Right renal cortex interstitium (tissue), 3 donors: ENCODE results near the gene FNBP1. TPM values are rescaled to one million over a fixed set of nuclear protein-coding genes. Genes with fewer than 3 reads are reported as not detected.

Experiments used
- DNase-seq, 3 donors: peaks; one replicate each; pipeline ENCODE4 v3.0.0-alpha.2; 2013; ENCODE audit warnings: low read depth in 3 of 3, low spot score in 2 of 3
- polyA plus RNA-seq, 3 donors: library from polyadenylated mRNA; unstranded; fragments of 120-200 nt; gene quantifications; one replicate each; pipeline ENCODE4 v1.2.1, GENCODE V29; 2013; ENCODE audit not compliant: insufficient read length in 3 of 3

Gene FNBP1
- polyA plus RNA-seq, 3 donors = 45.0 to 51.4 (median 51.1) TPM

DNA sequence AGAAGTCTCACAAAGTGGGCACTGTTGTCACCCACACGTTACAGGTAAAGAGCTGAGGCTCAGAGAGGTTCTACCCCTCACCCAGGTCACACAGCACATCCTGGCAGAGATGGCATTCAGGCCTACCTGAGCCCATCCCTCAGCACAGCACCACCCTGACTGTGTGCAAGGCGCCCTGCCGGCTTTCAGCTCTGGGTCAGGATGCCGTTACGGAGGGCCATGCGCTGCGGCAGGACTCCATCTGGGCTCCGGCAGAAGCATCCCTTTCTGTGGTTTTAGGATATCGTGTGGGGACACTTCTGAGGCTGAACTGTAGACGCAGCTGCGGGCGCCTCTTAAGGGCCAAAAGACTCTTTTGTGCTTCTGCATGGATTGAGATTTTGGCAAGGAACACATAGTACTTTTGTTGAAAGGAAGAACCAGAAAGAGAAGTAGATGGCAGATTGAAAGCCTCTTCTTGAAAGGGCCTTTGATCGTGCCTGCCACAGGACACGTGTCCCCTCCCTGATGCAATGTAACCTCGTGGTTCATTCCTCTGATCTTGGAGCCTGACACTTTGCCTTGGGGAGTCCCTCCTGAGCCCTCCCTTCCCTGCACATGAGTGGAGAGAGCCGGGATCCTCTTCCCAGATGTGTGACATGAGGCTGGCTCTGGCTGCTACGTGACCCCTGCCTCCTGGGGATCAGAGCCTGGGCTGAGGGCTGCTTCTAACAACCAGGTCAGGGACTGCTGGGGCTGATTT lies 176.4 kb downstream of the FNBP1 start:
- no peak for DNase-seq

DNA sequence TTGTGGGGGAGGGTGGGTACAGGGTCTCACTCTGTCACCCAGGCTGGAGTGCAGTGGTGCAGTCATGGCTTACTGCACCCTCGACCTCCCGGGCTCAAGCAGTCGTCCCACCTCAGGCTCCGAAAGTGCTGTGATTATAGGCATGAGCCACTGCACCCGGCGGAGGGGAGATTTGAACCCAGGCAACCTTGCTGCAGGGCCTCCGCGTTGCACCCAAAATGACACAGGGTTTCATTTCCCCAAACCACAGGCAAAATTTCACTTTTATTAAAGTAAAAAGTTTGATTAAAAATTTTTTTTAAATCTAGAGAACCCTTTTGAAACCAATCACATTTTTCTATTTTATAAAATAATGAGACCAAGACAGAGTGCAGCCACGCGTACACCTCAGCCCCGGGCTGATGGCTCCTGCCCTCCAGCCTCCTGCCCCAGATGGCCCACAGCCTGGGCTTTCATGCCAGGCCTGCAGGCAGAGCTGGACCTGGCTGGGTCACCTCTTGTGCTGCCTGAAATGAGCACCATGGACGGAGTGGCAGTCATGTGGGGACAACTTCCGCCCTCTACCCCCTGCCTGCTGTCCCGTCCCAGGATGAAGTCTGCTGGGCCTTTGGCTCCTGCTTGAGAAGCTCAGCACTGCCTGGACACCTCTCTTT lies 177.2 kb downstream of the FNBP1 start:
- DNase-seq = no peak

GRCh38 chr9:129864991-129865647 lies 177.9 kb downstream of the FNBP1 start:
- no peak for DNase-seq

DNA sequence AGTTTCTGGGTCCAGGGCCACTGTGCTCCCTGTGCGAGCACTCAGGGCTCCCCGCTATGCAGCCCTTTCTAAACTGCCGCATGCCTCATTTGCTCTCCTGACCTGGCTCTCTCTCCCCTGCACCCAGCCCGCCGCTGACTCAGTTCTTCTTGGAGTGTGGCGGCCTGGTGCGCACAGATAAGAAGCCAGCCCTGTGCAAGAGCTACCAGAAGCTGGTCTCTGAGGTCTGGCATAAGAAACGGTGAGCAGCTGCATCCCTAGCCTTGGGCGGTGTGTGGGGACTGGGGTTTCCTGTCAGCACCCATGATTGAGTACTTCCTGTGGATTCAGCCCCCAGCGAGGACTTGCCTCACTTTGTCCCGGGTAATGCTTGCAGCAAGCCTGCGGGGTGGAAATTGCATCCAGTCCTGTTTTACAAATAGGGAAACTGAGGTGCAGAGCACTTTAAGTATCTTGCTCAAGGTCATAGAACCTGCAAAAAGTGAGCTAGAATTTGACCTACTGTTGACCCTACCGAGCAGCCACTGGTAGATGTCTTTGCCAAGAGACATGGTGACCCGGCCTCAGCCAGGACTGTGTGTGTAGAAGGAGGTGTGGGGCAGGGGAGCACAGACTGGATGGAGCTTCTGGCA lies 179.8 kb downstream of the FNBP1 start:
- no peak for DNase-seq

- DNase-seq = no peak
Observed at GRCh38 chr9:129861447-129861827, 181.6 kb downstream of the FNBP1 start.

- no peak for DNase-seq
Observed at GRCh38 chr9:129860653-129861446, 182.1 kb downstream of the FNBP1 start.

DNA sequence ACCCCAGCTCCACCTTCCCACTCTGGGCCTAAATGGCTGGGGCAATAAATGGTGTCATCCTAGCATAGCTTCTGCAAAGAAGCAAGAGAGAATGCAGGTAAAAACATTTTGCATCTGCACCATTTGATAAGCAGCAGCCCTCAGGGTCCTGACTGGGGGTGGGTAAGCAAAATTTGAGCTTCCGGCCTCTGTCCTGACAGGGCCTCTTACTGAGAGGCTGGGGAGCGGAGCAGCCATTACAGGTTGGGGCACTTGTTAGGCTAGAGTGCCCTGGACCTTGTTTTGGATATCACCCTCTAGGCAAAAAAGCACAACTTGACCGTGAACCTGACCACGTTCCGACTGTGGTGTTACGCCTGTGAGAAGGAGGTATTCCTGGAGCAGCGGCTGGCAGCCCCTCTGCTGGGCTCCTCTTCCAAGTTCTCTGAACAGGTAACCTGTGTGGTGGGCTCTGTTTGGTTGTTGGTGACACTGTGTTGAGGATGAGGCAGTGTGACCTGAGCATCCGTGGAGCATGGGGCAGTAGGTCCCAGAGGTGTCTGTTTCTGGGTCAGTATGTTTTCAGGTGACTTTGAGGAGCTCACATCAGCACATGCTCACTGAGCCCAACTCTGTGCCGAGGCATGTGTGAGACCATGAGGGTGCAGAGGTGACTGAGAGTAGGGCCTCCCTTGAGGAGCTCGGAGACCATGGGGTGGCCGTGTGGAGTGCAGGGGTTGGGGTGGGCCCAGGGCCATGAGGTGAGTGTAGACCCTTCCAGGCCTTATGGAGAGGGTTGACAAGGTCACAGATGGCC lies 184.6 kb downstream of the FNBP1 start:
- DNase-seq = no peak

- DNase-seq = no peak
Observed at GRCh38 chr9:129857207-129857606, 185.8 kb downstream of the FNBP1 start.

GRCh38 chr9:129854588-129855110 lies 188.3 kb downstream of the FNBP1 start:
- no peak for DNase-seq

DNA sequence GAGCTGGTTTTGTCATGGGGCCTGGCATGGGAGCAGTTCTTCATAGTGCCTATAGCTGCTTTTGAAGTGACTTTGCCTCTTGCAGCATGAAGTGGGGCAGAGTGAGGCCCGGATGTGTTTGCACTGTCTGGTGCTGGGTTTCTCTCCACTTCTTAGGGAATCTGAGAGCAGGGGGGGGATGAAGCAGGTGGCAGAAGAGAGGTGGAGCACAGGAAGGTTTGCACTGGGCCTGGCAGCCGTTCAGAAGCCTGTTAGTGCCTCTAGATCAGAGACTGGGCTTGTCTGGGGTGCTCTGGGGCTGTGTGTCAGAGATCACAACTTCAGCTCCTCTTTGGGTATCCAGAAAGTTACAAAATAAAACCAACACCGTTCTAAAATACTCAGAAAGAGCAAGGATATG lies 189.4 kb downstream of the FNBP1 start:
- no peak for DNase-seq

DNA sequence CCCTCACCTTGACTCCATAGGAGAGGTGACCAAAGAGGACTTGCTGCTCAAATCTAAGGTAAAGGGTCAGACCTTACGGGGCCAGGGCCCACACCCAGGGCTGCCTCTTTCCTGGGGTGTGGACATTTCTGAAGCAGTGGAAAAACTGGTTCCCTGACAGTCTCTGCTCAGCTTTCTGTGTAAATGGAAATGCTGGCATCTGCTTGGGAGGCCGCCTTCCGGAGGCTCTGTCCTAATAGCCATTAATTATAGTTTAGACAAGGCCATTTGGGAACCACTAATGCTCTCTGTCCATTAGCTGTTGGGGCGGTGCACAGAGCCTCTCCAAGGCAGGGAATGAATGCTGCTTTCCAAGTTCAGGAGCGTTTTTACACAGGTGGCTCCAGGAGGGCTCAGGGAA lies 190.4 kb downstream of the FNBP1 start:
- no peak for DNase-seq

DNA sequence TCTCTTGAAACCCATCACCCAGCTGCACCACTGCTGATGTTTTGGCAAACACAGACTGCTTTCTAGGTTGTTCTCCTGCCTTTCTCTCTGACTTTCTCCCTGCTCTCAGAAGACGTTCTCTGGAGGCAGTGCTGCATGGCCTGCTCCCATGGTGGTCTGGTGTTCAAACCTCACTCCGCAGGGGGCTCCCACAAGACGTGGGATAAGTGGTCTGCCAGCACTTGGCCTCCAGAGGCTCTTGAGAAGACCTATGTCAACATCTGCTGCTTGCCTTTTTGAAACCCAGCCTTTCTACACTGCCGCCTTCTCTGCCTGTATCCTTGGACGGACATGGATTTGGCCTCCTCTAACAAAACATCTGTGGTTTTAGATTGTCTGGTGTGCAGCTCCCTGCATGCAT lies 191.2 kb downstream of the FNBP1 start:
- no peak for DNase-seq

DNA sequence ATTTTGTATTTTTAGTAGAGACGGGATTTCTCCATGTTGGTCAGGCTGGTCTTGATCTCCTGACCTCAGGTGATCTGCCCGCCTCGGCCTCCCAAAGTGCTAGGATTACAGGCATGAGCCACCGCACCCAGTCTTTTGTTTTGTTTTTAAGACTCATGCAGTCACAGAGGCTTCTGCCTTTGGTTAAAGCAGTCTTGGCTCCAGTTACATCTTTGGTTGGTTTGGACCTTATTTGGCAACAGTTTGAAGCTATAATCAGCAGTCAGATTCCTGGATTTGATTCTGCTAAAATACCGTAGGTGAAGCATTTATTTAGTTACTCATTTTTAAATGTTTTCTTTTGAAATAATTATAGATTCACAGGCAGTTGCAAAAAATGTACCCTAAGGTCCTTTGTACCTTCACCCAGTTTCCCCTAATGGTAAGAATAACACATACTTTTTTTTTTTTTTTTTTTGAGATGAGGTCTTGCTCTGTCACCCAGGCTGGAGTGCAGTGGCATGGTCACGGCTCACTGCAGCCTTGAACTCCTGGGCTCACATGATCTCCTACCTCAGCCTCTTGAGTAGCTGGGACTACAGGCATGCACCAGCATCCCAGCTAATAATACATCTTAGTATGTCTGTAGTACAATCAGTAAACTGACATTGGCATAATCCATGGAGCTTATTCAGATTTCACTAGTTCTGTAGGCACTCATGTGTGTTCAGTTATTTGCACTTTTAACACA lies 192.0 kb downstream of the FNBP1 start:
- no peak for DNase-seq

DNA sequence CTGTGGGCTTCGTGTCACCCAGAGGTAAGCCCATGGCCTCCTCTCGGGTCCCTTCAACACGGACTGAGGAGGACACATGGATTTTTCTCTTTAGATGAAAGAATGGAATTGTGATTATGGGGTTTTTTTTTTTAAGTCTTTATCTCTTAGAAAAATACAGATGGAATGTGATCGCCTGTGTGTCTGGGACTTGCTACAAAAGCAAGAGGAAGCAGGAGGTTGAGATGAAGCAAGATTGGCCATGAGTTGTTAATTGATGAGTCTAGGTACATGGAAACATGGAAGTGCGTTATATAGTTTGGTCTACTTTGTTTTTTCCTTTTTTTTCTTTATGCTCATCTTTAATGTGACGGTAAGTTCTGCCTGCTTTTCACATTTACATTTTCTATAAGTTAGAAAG lies 193.1 kb downstream of the FNBP1 start:
- no peak for DNase-seq

GRCh38 chr9:129848712-129849441 lies 194.1 kb downstream of the FNBP1 start:
- DNase-seq = no peak

- no peak for DNase-seq
Observed at GRCh38 chr9:129845373-129845772, 197.6 kb downstream of the FNBP1 start.

DNA sequence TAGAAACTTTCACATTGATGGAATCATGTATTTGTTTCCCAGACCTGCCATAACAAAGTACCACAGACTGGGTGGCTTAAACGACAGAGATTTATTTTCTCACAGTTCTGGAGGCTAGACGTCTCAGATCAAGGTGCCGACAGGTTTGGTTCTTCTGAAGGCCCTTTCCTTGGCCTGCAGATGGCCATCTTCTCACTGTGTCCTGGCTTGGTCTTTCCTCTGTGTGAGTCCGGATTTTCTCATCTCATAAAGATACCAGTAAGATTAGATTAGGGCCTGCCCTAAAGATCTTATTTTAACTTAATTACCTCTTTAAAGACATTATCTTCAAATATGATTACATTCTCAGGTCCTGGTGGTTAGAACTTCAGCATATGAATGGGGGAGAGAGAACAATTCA lies 201.9 kb downstream of the FNBP1 start:
- no peak for DNase-seq

DNA sequence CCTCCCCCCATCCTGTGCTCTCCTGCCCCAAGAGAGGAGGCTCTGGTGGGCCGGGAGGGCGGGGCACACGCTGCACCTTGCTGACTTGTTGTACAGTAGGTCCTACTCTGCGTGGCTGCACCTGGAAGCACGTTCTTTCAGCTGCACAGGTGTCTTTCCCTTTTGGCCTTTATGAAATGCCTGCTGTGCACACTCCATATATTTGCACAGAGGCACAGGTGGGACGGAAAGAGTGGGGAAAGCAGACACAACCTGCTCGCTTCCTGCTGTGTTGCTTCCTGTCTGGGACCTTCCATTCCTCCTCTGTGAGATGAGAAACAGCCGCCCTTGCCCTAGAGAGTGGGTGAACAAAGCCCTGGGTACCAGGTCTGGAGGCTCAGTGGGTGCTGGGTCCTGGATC lies 203.0 kb downstream of the FNBP1 start:
- no peak for DNase-seq
